ENCODE measurements around the gene MMP23B. TPM values are rescaled to one million over a fixed set of nuclear protein-coding genes. Genes with fewer than 3 reads are reported as not detected.

MMP23B gene
- total RNA-seq: 0.52 TPM in 1 of 2 replicates, not detected in the other

DNA sequence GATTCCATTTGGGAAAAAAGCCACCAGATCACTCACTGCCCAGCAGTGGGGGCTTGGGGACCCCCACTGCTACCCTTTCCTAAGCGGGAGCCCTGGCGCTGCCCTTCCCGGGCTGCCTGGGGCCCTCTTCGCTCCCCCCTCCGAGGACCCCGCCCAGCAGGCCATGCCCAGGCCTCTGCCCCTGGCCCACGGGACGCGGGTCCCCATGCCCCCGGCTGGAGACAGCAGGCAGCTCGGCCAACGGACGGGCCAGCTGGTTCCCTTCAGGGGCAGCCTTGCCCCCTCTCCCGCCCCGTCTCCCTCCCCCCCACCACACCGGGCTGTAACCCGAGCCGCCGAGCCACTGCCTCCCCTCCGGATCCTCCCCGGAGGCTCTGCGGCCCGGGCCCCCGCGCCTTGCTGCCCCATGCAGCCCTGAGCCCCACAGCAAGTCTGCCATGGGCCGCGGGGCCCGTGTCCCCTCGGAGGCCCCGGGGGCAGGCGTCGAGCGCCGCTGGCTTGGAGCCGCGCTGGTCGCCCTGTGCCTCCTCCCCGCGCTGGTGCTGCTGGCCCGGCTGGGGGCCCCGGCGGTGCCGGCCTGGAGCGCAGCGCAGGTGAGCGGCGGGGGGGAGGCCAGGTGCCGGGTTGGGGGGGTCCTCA, at the start of gene MMP23B:
Gene MMP23B (plus strand): TSS at position 392 of the 639 bp plus-strand sequence. CDS start 46 bp downstream, at position 438.

DNA sequence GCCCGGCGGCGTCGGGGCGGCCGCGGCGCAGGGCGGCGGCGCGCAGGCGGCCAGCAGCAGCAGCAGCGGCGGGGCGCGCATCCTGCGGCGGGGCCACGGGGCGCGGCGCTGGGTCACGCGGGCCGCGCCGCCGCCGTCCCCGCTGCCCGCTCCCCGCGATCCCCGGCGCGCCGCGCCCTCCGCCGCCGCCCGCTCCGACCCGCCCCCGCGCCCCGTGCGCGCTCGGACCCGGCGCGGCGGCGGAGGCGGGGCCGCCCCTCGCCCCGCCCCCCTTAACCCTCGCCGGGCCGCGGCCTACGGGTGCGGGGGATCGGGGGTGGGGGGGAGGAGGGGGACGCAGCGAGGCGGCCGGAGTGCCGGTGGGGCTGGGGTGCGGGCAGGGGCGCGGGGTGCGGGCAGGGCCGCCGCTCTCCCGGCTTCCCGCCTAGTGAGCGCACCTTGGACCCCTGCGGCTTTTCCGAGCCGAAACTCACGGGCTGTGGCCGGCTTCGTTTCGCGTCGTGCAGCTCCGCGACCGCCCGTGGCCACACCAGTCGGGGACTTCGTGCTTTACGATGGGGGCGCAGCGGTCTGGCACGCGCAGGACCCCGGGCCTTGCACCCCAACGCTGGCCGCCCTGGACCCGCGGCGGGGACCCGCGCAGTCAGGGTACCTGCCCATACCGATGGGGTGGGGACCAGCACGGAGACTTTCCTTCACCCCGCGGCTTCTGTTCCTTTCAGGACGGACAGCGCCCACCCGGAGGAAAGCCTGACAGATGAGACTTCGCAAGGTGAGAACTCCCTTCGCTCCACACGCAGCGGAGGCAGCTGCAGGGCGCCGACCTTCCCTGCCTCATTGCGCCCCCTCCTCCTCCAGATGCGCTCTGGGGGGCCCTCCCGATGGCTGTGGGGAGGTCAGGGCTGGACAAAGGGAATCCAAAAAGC, 31.8 kb upstream of the MMP23B start, which contains the start of gene FNDC10:
Gene FNDC10 (minus strand): TSS at position 201 of the 926 bp plus-strand sequence. CDS start 120 bp downstream, at position 81.

DNA sequence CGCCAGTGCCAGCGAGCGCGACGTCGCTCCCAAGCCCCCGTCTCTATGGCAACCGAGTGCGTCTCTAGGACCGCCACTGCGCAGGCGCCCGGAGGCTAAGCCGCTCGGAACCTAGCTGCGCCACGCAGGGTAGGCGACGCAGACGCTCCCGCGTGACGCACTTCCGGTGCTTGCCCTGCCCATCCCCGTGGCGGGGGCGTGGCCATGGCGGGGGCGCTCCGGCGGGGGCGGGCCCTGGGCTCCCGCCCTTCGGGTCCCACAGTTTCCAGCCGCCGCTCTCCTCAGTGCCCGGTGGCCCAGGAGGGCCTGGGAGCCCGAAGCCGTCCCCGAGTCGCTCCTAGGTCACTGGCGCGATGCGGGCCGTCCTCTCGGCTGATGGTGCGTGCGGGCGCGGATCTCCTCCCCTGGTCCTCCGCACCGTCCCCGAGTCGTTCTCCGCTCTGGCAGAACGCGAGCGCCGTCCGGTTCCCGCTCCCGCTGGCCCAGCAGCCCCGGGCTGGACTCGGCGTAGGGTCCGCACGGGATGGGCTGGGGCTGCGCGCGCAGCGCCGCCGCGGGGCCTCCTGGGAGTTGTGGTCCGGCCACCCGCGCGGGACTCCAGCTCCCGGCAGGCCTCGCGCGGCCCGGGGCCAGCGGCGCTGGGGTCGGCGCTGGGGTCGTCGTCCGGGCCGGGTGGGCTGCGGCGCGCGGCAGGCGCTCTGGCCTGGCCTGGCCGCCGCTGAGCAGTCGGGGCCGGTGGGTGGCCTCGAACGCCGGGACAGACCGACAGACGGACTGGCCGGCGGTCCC, 16.5 kb upstream of the MMP23B start, which contains the start of gene MIB2:
Gene MIB2 (plus strand): TSS at position 245 of the 789 bp plus-strand sequence. CDS start 7,953 bp downstream, outside the sequence.

DNA sequence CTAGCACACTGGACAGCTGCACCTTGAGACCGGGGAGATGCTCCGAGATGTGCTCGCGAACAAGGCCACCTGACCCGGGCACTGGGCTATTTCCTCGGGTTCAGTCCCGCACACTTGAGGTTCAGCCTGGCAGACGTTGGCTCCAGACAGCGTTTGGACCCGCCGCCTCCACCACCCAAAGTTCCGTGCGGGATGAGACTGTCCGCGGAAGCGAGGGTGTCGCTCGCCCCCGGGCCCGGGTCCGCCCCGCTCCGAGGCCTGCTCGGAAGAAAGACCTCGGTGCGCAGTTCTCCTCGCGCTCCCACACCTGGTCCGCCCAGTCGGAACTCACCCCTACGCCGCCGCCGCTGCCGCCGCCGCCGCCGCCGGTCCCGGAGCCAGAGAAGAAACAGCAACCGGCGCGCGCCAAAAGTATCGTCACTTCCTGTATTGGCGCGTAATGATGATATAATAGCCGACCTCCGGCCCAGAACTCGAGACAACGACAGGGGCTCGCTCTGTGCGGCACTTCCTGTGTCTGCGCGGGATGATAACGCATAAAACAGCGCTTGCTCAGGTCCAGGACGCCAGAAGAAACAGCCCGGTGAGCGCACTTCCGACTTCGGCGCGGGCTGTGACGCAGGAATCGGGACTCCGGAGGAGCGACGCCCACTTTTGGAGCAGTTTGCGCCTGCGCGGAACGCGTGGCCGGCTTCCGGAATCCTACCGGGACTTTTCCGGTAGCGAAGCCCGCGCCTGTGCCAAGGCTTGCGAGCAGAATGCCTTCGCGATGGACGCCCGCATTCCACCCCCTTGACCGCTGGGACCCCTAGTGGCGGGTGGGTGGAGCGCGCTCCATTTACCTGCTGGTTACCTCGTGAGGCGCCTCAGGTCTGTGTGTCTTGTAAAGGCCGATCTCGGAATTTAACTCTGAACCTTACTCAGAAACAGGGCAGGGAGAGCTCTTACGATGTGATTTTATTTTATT, 26.9 kb downstream of the MMP23B start, which contains the start of gene CDK11B:
Gene CDK11B (minus strand): TSS at position 422 of the 967 bp plus-strand sequence. CDS start 1,519 bp downstream, outside the sequence.

Other genes with a start within 250 kb of the MMP23B start
- 111 and 123 TPM in 2 replicates for gene CCNL2, start 232.8 kb upstream of the MMP23B start, total RNA-seq
- gene MRPL20, start 224.9 kb upstream of the MMP23B start, total RNA-seq: 96.8 and 105 TPM in 2 replicates
- 1.7 and 2.9 TPM in 2 replicates for gene ANKRD65, start 210.9 kb upstream of the MMP23B start, total RNA-seq
- 2.6 and 4.1 TPM in 2 replicates for gene VWA1, start 196.5 kb upstream of the MMP23B start, total RNA-seq
- gene ATAD3C, start 182.5 kb upstream of the MMP23B start, total RNA-seq: under 0.01 and 0.13 TPM in 2 replicates
- gene ATAD3B, start 160.4 kb upstream of the MMP23B start, total RNA-seq: 5.4 and 8.6 TPM in 2 replicates
- gene ATAD3A, start 120.0 kb upstream of the MMP23B start, total RNA-seq: 7.9 and 21.6 TPM in 2 replicates
- gene TMEM240, start 91.5 kb upstream of the MMP23B start, total RNA-seq: 2.2 and 3.2 TPM in 2 replicates
- gene SSU72, start 57.3 kb upstream of the MMP23B start, total RNA-seq: 54.5 TPM in 2 replicates
- 2.1 and 3.1 TPM in 2 replicates for gene FNDC10, start 32.0 kb upstream of the MMP23B start, total RNA-seq
- gene MIB2, start 16.7 kb upstream of the MMP23B start, total RNA-seq: 35.7 and 37.9 TPM in 2 replicates
- 8.2 and 8.5 TPM in 2 replicates for gene CDK11B, start 26.8 kb downstream of the MMP23B start, total RNA-seq
- 32.3 and 39.0 TPM in 2 replicates for gene SLC35E2B, start 60.6 kb downstream of the MMP23B start, total RNA-seq
- 7.5 and 19.1 TPM in 2 replicates for gene CDK11A, start 92.2 kb downstream of the MMP23B start, total RNA-seq
- 39.5 and 47.7 TPM in 2 replicates for gene NADK, start 146.3 kb downstream of the MMP23B start, total RNA-seq